Tibial nerve (tissue), 3 donors: ENCODE data around the gene TMEM156.

ENCODE experiments used
- CTCF ChIP-seq, 5 experiments: fragments of 200-600 bp in 3 of 5; fragments of 450-650 bp in 2 of 5; sonication (generic) in 3 of 5; IDR thresholded peaks; one replicate each; pipeline ENCODE4 v1.5.1; 2016 to 2019; ENCODE audit warnings: antibody characterized with exemption in 5 of 5, mild to moderate bottlenecking in 3 of 5, moderate library complexity in 2 of 5
- POLR2A ChIP-seq, 2 donors: fragments of 450-650 bp; IDR thresholded peaks; one replicate each; pipeline ENCODE4 v1.6.1; 2017; ENCODE audit warnings: antibody characterized with exemption in 2 of 2, mild to moderate bottlenecking in 2 of 2, moderate library complexity in 2 of 2

- no peak for TF ChIP-seq CTCF (IDR thresholded peaks at IDR 0.05)
- no peak for TF ChIP-seq POLR2A (IDR thresholded peaks at IDR 0.05)
Observed at GRCh38 chr4:38955957-38956356, 76.3 kb downstream of the TMEM156 start.
